Ascending aorta (tissue), 2 donors: ENCODE data around the gene SACS. TPM values are rescaled to one million over a fixed set of nuclear protein-coding genes. Genes with fewer than 3 reads are reported as not detected.

Experiments used
- DNase-seq, 2 donors: peaks; one replicate each; pipeline ENCODE4 v3.0.0-alpha.2; 2019; ENCODE audit warnings: low spot score in 2 of 2
- H3K27ac ChIP-seq, 2 donors: fragments of 200-600 bp; sonication (generic); one replicate each; pipeline ENCODE4 v1.5.1; 2016 to 2017; ENCODE audit warnings: mild to moderate bottlenecking in 1 of 2
- H3K27me3 ChIP-seq: fragments of 200-600 bp; sonication (generic); one replicate; pipeline ENCODE4 v1.5.1; 2017
- H3K36me3 ChIP-seq, 2 donors: fragments of 200-600 bp; sonication (generic); one replicate each; pipeline ENCODE4 v1.5.1; 2016
- H3K4me1 ChIP-seq, 2 donors: fragments of 200-600 bp; sonication (generic); one replicate each; pipeline ENCODE4 v1.5.1; 2016 to 2017; ENCODE audit warnings: mild to moderate bottlenecking in 1 of 2
- H3K4me3 ChIP-seq, 2 donors: fragments of 200-600 bp; sonication (generic); one replicate each; pipeline ENCODE4 v1.5.1; 2016 to 2017; ENCODE audit warnings: mild to moderate bottlenecking in 1 of 2
- H3K9me3 ChIP-seq, 2 donors: fragments of 200-600 bp; sonication (generic); one replicate each; pipeline ENCODE4 v1.5.1; 2016
- CTCF ChIP-seq, 3 experiments: fragments of 200-600 bp in 2 of 3; fragments of 450-650 bp in 1 of 3; sonication (generic) in 2 of 3; IDR thresholded peaks; one replicate each; pipeline ENCODE4 v1.5.1; 2016 to 2019; ENCODE audit warnings: antibody characterized with exemption in 3 of 3, mild to moderate bottlenecking in 1 of 3, moderate library complexity in 1 of 3
- intact Hi-C: fragments of 100-400 bp; cut with DNase I; formaldehyde crosslinking; loops from one replicate; pipeline ENCODE4 v1.15.1; 2023
- total RNA-seq: library from RNA; depleted of rRNA; stranded (reverse); fragments of >200 nt; gene quantifications from one replicate; pipeline ENCODE4 v1.1.0, GENCODE V29; 2016

The SACS gene
- total RNA-seq, 1 donor from 2014 or later = 13.1 TPM

- DNase-seq = no peak
- H3K36me3 ChIP-seq = no peaks in the 10 kb centered on the region
- peaks cover 0 to 3% of the 10 kb centered on the region in 2 donors for H3K4me1 ChIP-seq
- H3K27me3 ChIP-seq = no peaks in the 10 kb centered on the region
- no peak for TF ChIP-seq CTCF (IDR thresholded peaks at IDR 0.05)
- H3K9me3 ChIP-seq = no peaks in the 10 kb centered on the region
- intact Hi-C loops = loop anchor here (2.0 to 10.0 kb wide), 4 partner anchors 110 to 758 kb away; partner anchors contain the start of gene MIPEP
- peak overlapping the region; percentile 81 to 84 for H3K27ac ChIP-seq
- peak overlapping the region; percentile 60 to 69 for H3K4me3 ChIP-seq
Observed at GRCh38 chr13:23467048-23467931, 33.8 kb upstream of the SACS start.

DNA sequence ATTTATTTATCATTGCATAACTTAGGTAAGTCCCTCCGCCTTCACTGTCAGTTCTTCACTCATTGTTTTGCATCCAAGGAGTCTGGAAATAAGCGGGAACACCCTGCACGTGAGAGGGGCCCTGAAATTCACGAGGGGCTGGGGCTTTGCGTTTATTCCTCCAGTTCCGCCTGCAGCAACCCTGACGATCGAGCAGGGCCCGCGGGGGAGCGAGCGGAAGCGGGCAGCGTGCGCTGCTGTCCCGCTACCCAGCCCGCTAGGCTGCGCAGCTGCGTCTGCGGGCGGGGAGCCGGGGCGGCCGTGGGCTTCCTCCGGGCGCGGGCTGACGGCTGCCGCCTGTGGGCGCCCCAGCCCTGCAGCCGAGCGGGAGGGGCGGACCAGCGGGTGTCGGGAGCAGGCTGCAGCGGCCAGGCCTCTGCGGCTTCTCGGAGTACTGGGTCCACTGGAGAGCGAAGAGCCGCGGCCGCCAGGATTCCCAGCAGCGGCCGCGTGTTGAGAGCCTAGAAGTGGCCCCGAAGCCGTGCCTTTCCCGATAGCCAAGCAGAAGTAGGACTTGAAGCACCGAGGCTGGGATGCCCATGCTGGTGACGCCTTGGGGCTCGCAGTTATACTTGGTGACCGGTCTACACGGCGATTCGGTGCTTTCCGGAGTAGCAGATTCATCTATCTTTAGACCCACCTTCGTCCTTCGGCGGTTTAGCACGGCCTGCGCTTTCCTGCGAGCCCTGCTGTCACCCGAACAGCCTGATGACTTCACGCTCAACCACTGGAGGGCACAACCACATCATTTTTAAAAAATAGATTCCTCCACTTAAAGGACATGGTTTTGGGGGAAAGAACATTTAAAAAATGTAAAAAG is 32.9 kb upstream of the SACS start:
- no peaks in the 10 kb centered on the region for H3K9me3 ChIP-seq
- peak overlapping the region; percentile 81 to 84 for H3K27ac ChIP-seq
- H3K4me3 ChIP-seq = peak overlapping the region; percentile 60 to 69
- H3K4me1 ChIP-seq = peaks cover 0 to 5% of the 10 kb centered on the region in 2 donors
- intact Hi-C loops = loop anchor here (1.0 to 10.0 kb wide), 6 partner anchors 39 to 758 kb away; partner anchors contain the start of gene MIPEP
- peak in 1 of 2 donors; percentile 81 for DNase-seq
- no peaks in the 10 kb centered on the region for H3K27me3 ChIP-seq
- no peaks in the 10 kb centered on the region for H3K36me3 ChIP-seq
- peak; percentile 24 to 63 (median 56) for TF ChIP-seq CTCF (IDR thresholded peaks at IDR 0.05)

DNA sequence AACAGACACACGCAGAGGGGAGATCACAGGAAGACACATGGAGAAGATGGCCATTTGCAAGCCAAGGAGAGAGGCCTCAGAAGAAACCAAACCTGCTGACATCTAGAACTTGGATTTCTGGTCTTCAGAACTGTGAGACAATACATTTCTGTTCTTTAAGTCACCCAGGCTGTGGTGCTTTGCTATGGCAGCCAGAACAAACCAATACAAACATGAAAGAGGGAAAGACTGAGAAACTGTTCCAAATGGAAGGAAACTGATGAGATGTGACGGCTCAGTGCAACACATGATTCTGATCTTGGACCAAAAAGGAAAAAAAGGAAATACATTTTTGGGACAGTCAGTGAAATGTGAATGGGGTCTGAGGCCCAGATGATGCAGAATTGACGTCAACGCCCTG is 30.2 kb upstream of the SACS start:
- DNase-seq = no peak
- intact Hi-C loops = loop anchor here (2.0 to 10.0 kb wide), 2 partner anchors 87 to 761 kb away; no protein-coding TSS in a partner anchor
- no peak overlapping the region for H3K4me3 ChIP-seq
- H3K27ac ChIP-seq = peak overlapping the region; percentile 61 to 77
- H3K9me3 ChIP-seq = no peaks in the 10 kb centered on the region
- H3K36me3 ChIP-seq = no peaks in the 10 kb centered on the region
- H3K4me1 ChIP-seq = peaks cover 0 to 5% of the 10 kb centered on the region in 2 donors
- TF ChIP-seq CTCF (IDR thresholded peaks at IDR 0.05) = no peak
- H3K27me3 ChIP-seq = no peaks in the 10 kb centered on the region

DNA sequence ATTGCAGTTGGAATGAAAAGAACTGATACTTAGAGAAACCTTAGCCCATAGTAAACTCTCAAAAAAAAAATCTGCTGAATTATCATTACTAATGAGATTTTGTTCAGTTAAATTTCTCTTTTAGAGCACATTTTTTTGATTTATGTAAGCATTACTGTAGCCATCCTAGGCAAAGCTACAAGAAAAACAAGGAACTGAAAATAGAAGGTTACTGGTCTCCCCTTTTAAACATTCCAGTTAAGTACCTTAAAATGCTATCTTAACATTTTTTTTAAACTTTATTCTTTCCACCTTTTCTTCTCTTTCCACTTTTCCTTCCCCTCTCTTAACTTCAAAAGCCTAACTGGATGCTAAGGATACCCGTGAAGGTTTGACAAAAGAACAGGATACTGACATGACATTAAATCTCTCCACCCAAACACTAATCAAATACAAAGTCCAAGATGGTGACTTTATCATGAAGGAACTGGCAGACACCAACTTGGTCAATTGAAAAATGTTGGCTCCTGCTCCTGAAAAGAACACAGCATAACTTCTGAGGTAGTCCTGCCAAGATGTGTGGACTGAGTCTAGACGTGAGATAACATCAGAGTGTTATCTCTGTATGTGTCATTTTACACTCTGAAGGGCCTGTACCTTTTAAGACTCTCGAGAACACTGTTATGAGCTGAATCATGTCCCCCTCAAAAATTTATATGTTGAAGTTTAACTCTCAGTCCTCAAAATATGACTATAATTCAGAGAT is 29.5 kb upstream of the SACS start:
- no peak for TF ChIP-seq CTCF (IDR thresholded peaks at IDR 0.05)
- peaks cover 0 to 5% of the 10 kb centered on the region in 2 donors for H3K4me1 ChIP-seq
- no peaks in the 10 kb centered on the region for H3K27me3 ChIP-seq
- no peaks in the 10 kb centered on the region for H3K36me3 ChIP-seq
- H3K27ac ChIP-seq = peak overlapping the region; percentile 61 to 77
- H3K4me3 ChIP-seq = no peak overlapping the region
- no peak for DNase-seq
- H3K9me3 ChIP-seq = no peaks in the 10 kb centered on the region
- intact Hi-C loops = loop anchor here (2.0 to 10.0 kb wide), 2 partner anchors 86 to 762 kb away; no protein-coding TSS in a partner anchor

- Histone ChIP-seq H3K9me3 (no peaks in the 10 kb centered on the region), H3K27me3 (no peaks in the 10 kb centered on the region), H3K4me1 (peaks cover 0 to 5% of the 10 kb centered on the region in 2 donors), H3K36me3 (no peaks in the 10 kb centered on the region), H3K4me3 (no peak overlapping the region), H3K27ac (peak overlapping the region; percentile 61 to 77)
- intact Hi-C loops = loop anchor here (2.0 to 10.0 kb wide), 2 partner anchors 29 to 763 kb away; partner anchors contain the start of gene SACS
- no peak for DNase-seq
- TF ChIP-seq CTCF (IDR thresholded peaks at IDR 0.05) = no peak
Observed at GRCh38 chr13:23461544-23461943, 28.0 kb upstream of the SACS start.
